Right cardiac atrium (tissue), 5 donors: ENCODE results near the gene GPR78. TPM values are rescaled to one million over a fixed set of nuclear protein-coding genes. Genes with fewer than 3 reads are reported as not detected.
A peak's percentile ranks its signal among the peaks of the same experiment; 100 is the strongest.

Experiments used
- ATAC-seq, 2 donors: fragments of 200-7000 bp; cut with Tn5 transposase; one replicate each; pipeline versions ENCODE4 v1.8.0 to v1.9.1; 2020; ENCODE audit warnings: moderate library complexity in 2 of 2, mild to moderate bottlenecking in 1 of 2
- DNase-seq, 3 donors: peaks; one replicate each; pipeline ENCODE4 v3.0.0-alpha.2; 2020
- H3K27ac ChIP-seq: one replicate; pipeline ENCODE4 v1.5.1; 2013; ENCODE audit warnings: mild to moderate bottlenecking, low read length, control low read depth, moderate library complexity
- H3K27me3 ChIP-seq: one replicate; pipeline ENCODE4 v1.6.1; 2013; ENCODE audit not compliant: control insufficient read depth, insufficient read depth
- H3K4me1 ChIP-seq: one replicate; pipeline ENCODE4 v1.6.1; 2013; ENCODE audit warnings: low read length; ENCODE audit not compliant: control insufficient read depth, insufficient read depth
- H3K4me3 ChIP-seq: one replicate; pipeline ENCODE4 v1.5.1; 2013; ENCODE audit warnings: low read length, control low read depth
- H3K9me3 ChIP-seq: one replicate; pipeline ENCODE4 v1.6.1; 2013; ENCODE audit warnings: low read length; ENCODE audit not compliant: control insufficient read depth
- WGBS: extraction: QIAGEN DNeasy Blood & Tissue Kit; methylation state at CpG from one replicate; pipeline ENCODE4 v1.1.7; 2013; 5-methylcytosine and 5-hydroxymethylcytosine counted together
- intact Hi-C, 4 donors: fragments of 100-400 bp; cut with DNase I; formaldehyde crosslinking; loops; one replicate each; pipeline versions ENCODE4 v1.11.0 to v1.14.0; 2022 to 2023
- polyA plus RNA-seq: library from polyadenylated mRNA; stranded (reverse); fragments of 200-250 nt; gene quantifications from one replicate; pipeline ENCODE4 v1.2.3, GENCODE V29; 2013
- total RNA-seq, 4 donors: library from RNA; stranded (reverse); fragmentation: NEBNext Ultra II Directional; extraction: Animal tissue kit (Norgen Biotek cat#: 25700); gene quantifications; one replicate each; pipeline ENCODE4 v1.2.1, GENCODE V29; 2021
- donor health status: healthy with polysubstance abuse.
- donor health status: DM: no; HTN: yes; CAD: no.
- donor health status: DM: no; HTN: no; CAD: no.
- donor health status: DM: no; HTN: yes; CAD: no; lungs with severe emphysema.
- donor health status: DM: yes; HTN: yes; CAD: no.

Gene GPR78
- total and polyA plus RNA-seq, 5 donors, result 0.09 to 0.12 TPM; not detected in 3

DNA sequence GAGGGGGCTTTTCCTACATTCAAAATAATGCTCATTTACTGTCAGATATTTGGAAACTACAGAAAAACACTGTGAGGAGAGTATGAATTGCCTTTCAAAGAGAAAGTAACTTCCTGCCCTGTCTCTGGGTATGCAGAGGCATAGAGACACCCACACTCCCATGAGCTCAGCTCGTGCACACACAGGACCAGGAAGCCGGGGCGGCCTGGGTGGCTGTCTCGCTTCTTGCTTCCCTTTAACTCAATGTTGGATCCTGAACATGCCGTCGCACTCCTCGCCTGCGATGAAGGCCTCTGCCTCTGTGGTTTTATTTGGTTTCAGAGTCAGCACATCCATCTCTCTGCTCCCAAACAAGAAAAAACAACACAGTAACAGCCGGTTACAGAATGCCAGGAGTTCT, 40.1 kb upstream of the GPR78 start:
- no peak for DNase-seq

DNA sequence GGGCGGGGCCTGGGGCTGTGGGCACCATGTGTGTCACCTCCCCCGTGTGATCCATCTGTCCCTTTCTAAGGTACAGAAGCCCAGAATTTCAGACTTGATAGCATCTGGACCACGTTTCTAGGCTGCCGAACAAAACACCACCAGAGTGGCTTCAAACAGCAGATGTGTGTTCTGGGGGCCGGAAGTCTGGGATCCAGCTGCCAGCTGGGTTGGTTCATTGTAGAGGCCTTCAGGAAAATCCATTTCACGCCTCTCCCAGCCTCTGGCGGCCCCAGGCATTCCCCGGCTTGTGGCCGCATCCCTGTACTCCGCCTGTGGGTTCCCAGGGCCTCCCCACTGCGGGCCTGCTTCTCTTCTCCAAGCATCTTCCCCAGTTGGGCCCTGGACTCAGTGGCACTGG, 39.6 kb upstream of the GPR78 start:
- no peak for DNase-seq
- H3K9me3 ChIP-seq, result no peaks in the 10 kb centered on the region
- no peaks in the 10 kb centered on the region for H3K27me3 ChIP-seq
- no peak for ATAC-seq
- H3K27ac ChIP-seq, result no peak overlapping the region
- H3K4me1 ChIP-seq, result peaks cover 2% of the 10 kb centered on the region
- intact Hi-C loops, result no loop called here
- WGBS, result 88% methylated on average over 11 of the region's 11 CpGs
- no peak overlapping the region for H3K4me3 ChIP-seq

More for the DNA sequence above, 40.1 kb upstream of the GPR78 start:
- Histone ChIP-seq H3K27me3 (no peaks in the 10 kb centered on the region), H3K4me3 (no peak overlapping the region), H3K27ac (no peak overlapping the region), H3K4me1 (peaks cover 2% of the 10 kb centered on the region), H3K9me3 (no peaks in the 10 kb centered on the region)
- no peak for ATAC-seq
- WGBS, result 63% methylated on average over 9 of the region's 9 CpGs
- intact Hi-C loops, result no loop called here

DNA sequence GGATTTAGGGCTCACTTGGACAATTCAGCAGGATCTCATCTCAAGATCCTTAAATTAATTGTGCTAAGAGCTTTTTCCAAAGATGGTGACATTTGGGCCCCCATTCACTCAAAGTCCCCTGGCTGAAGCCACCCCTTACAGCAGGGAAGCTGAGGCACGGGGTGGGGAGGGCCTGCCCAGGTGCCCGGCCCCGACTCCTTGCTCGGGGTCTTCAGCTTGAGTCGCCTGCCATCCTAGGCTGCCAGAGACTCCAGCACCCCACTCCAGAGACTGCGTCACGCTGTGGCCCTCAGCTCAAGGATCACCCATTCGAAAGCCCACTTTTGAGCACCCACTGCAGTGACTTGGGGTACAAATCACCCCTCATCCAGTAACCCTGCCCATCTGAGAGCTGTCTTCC, 39.2 kb upstream of the GPR78 start:
- intact Hi-C loops, result no loop called here
- Histone ChIP-seq H3K27me3 (no peaks in the 10 kb centered on the region), H3K4me1 (peaks cover 2% of the 10 kb centered on the region), H3K27ac (no peak overlapping the region), H3K4me3 (no peak overlapping the region), H3K9me3 (no peaks in the 10 kb centered on the region)
- no peak for DNase-seq
- ATAC-seq, result no peak
- WGBS, result 93% methylated on average over 8 of the region's 8 CpGs

DNA sequence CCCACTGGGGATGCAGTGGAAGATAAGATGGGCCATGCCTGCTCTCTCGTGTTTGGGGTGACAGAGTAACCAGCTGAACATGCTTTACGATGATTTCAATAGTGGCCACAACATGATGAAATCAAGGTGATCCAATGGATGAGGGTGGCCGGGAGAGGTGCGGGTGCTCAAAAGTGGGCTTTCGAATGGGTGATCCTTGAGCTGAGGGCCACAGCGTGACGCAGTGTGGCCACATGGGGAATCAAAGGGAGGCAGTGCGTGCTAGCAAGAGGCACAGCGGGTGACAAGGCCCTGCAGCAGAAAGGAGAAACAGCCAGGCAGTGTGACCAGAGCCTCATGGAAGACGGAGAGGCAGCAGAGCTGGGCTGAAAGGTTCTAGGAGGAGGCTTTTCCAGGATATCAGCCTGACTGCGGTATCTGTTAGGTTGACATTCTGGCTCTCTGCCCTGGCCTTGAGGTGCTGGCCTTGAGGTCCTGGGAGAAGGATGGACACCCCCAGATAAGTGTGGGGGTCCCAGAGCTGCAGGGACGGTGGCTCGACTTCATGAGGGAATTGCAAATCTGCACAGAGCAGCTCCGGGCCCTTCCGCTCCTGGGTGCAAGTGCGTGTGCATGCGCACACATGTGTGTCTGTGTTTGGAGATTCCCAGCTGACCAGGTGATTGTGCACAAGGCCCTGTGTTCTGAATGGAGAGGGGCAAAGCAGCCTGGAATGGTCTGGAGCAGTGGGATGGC, 38.0 kb upstream of the GPR78 start:
- no peaks in the 10 kb centered on the region for H3K9me3 ChIP-seq
- DNase-seq, result no peak
- H3K27me3 ChIP-seq, result no peaks in the 10 kb centered on the region
- H3K4me1 ChIP-seq, result peaks cover under 1% of the 10 kb centered on the region
- 91% methylated on average over 17 of the region's 17 CpGs for WGBS
- ATAC-seq, result no peak
- intact Hi-C loops, result no loop called here
- no peak overlapping the region for H3K4me3 ChIP-seq
- H3K27ac ChIP-seq, result no peak overlapping the region

DNA sequence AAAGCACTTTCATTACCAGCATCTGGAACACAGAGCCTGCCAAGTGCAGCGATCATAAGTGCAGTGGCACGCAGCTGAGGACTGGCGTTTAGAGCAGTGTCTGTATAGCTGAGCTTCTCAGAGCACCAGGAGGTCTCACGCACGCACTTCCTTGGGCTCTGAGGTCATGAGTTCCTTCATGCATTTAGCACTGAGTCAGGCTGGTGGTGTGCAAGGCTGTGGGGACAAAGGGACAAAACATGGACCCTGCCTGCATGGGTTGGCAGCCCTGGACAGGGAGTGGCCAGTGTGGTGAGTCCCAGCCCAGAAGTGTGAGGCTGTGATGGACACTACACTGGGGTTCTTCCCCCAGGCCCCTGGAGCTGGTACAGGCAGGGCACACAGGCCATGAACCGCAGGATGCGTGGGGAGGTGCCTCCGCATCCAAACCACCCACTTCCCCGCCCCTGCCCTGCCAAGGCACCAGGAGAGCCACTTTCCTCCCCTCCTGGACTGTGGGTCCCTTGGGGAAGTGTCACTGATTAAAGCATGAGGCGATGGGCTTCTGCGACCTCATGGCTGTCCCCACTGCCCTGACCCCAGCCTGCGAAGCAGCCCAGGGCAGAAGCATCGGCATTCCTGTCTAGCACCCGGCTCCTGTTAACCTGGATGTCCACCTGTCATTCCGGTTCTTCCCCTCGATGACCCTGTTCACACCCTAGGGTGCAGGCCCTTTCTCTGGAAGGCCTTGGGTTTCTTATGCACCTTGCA, 37.2 kb upstream of the GPR78 start:
- Histone ChIP-seq H3K4me3 (no peak overlapping the region), H3K27me3 (no peaks in the 10 kb centered on the region), H3K9me3 (no peaks in the 10 kb centered on the region), H3K27ac (no peak overlapping the region), H3K4me1 (no peaks in the 10 kb centered on the region)
- 86% methylated on average over 16 of the region's 16 CpGs for WGBS
- intact Hi-C loops, result no loop called here
- no peak for DNase-seq
- ATAC-seq, result no peak

DNA sequence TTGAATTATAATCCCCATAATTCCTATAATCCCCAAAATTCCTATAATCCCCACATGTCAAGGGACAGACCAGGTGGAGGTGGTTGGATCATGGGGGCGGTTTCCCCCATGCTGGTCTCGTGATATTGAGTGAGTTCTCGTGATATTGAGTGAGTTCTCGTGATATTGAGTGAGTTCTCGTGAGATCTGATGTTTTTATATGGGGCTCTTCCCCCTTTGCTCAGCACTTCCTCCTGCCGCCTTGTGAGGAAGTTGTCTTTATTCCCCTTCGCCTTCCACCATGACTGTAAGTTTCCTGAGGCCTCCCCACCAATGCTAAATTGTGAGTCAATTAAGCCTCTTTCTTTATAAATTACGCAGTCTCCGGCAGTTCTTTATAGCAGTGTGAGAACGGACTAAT, 36.6 kb upstream of the GPR78 start:
- 84% methylated on average over 10 of the region's 10 CpGs for WGBS

DNA sequence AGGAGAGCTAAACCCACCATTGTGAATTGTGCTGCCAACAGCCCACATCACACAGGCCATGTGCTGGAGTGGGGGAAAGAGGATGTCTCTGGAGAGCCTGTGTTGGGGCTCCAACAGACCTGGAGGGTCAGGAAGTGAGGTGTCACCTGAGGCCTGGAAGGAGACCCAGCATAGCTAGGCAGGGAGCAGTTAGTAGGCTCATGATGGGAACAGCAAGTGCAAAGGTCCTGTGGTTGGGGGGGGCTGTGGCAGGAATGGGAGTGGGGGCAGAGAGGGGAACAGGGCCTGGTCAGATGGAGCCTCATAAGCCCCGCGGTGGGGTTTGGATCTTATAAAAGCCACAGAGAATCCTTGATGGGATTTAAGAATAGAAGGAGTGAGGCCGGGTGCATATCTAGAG, 35.9 kb upstream of the GPR78 start:
- DNase-seq, result no peak
- Histone ChIP-seq H3K4me1 (no peaks in the 10 kb centered on the region), H3K27ac (no peak overlapping the region), H3K9me3 (no peaks in the 10 kb centered on the region), H3K27me3 (no peaks in the 10 kb centered on the region), H3K4me3 (no peak overlapping the region)
- 89% methylated on average over 3 of the region's 3 CpGs for WGBS
- ATAC-seq, result no peak
- intact Hi-C loops, result no loop called here

More for the DNA sequence above, 36.6 kb upstream of the GPR78 start:
- Histone ChIP-seq H3K27me3 (no peaks in the 10 kb centered on the region), H3K27ac (no peak overlapping the region), H3K9me3 (no peaks in the 10 kb centered on the region), H3K4me1 (no peaks in the 10 kb centered on the region), H3K4me3 (no peak overlapping the region)
- intact Hi-C loops, result no loop called here
- DNase-seq (no peak), ATAC-seq (no peak)

DNA sequence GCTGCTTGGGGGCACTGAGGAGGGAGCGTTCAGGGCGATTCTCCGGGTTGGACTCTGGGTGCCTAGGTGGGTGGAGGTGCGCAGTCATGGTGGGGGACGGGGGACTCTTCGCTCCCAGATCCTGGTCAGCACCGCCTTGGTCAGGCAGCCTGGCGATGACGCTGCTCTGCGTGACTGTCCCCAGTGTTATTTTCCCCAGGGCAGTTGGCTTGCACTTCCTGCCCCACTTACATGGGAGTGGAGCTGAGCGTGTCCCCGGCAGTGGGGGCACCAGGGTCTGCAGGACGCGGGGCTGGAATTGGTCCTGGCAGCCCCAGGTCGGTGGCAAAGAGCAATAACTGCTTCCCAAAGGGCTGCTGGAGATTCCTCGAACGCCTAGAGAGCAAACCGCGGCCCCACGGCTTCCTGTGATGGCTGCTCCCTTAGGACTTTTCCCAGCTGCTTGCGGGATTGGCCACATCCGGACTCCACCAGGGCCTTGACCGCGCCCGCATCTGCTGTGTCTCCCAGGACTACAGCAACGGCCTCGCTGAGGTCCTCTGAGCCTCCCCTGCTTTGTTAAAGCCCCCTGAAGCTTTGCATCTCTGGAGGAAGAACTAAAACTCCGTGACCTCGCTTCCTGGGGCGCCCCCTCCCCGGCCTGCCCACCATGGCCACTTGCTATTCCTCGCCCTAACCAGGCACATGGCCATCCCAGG, 35.3 kb upstream of the GPR78 start:
- H3K9me3 ChIP-seq, result no peaks in the 10 kb centered on the region
- DNase-seq (peak in 1 of 3 donors; percentile 43), ATAC-seq (no peak)
- no peaks in the 10 kb centered on the region for H3K27me3 ChIP-seq
- intact Hi-C loops, result no loop called here
- H3K27ac ChIP-seq, result no peak overlapping the region
- WGBS, result 62% methylated on average over 32 of the region's 32 CpGs
- no peak overlapping the region for H3K4me3 ChIP-seq
- no peaks in the 10 kb centered on the region for H3K4me1 ChIP-seq

DNA sequence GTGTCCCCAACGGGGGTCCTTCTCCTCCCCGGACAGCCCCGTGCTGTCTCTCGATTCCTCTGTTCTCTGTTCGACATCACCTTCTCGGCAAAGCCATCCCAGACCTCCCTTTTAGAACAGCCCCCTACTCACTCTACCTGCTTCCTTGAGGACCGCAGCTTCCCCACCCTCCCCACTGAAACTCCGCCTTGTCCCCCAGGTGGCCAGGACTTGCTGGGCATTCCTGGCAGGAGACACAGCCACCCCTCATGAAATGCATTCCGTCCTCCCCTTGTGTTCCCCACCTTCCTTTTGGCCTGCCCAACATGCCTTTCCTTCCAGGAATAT, 34.8 kb upstream of the GPR78 start:
- WGBS, result 79% methylated on average over 9 of the region's 9 CpGs
- intact Hi-C loops, result no loop called here
- H3K4me3 ChIP-seq, result no peak overlapping the region
- ATAC-seq (no peak), DNase-seq (no peak)
- no peaks in the 10 kb centered on the region for H3K4me1 ChIP-seq
- H3K27me3 ChIP-seq, result no peaks in the 10 kb centered on the region
- H3K9me3 ChIP-seq, result no peaks in the 10 kb centered on the region
- no peak overlapping the region for H3K27ac ChIP-seq

DNA sequence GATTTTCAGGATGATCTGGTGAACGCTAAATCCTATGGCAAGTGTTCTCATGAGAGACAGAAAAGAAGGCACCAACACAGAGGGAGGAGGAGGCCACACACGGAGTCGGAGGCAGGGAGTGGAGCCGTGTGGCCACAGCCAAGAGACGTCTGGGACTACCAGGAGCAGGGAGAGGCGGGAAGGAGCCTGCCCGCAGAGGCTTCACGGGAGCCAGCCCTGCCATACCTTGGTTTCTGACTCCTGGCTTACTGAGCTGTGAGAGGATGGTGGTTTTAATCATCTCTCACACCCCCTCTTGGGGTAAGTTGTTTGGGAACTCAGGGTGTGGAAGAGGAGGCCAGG, 33.5 kb upstream of the GPR78 start:
- DNase-seq, result no peak
- no peaks in the 10 kb centered on the region for H3K9me3 ChIP-seq
- WGBS, result 72% methylated on average over 8 of the region's 8 CpGs
- H3K4me3 ChIP-seq, result no peak overlapping the region
- intact Hi-C loops, result no loop called here
- H3K27ac ChIP-seq, result no peak overlapping the region
- no peak for ATAC-seq
- H3K4me1 ChIP-seq, result no peaks in the 10 kb centered on the region
- no peaks in the 10 kb centered on the region for H3K27me3 ChIP-seq

DNA sequence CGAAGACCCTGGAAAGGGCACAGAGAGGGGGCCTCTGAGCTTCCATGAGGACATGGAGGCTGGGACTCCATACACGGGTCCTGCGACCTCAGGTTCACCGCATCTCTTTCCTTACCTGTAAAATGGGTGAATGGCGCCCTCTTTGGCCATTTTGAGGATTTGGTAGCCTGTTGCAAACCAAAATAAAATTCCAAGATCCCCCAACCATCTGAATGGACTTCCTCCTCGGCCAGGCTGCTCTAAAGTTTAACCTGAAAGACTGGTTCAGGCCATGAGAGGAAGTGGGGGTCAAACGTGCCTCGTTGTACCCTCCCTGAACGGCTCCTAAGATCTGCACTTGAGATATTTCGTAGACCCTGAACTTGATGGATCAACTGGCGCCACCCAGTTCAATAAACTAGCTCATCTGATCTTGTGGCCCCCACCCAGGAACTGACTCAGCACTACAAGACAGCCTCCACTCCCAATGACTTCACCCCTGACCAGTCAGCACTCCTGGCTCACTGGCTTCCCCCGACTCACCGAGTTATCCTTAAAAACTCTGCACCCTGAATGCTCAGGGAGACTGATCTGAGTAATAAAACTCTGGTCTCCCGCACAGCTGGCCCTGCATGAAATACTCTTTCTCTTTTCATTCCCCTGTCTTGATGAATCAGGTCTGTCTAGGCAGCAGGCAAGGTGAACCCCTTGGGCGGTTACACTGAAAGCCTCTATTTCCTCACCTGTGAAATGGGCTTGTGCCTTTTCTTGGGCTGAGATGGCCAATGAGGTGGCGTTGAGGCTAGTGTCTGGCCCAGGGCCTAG, 32.9 kb upstream of the GPR78 start:
- Histone ChIP-seq H3K4me1 (no peaks in the 10 kb centered on the region), H3K27ac (no peak overlapping the region), H3K27me3 (no peaks in the 10 kb centered on the region), H3K9me3 (no peaks in the 10 kb centered on the region), H3K4me3 (no peak overlapping the region)
- WGBS, result 70% methylated on average over 16 of the region's 16 CpGs
- DNase-seq (no peak), ATAC-seq (no peak)
- intact Hi-C loops, result no loop called here
